RKO (cell line): ENCODE results near the gene MVK.

Experiments used
- DNase-seq: peaks from one replicate; pipeline ENCODE4 v3.0.0-alpha.2; 2016; ENCODE audit warnings: low spot score

MVK gene

DNA sequence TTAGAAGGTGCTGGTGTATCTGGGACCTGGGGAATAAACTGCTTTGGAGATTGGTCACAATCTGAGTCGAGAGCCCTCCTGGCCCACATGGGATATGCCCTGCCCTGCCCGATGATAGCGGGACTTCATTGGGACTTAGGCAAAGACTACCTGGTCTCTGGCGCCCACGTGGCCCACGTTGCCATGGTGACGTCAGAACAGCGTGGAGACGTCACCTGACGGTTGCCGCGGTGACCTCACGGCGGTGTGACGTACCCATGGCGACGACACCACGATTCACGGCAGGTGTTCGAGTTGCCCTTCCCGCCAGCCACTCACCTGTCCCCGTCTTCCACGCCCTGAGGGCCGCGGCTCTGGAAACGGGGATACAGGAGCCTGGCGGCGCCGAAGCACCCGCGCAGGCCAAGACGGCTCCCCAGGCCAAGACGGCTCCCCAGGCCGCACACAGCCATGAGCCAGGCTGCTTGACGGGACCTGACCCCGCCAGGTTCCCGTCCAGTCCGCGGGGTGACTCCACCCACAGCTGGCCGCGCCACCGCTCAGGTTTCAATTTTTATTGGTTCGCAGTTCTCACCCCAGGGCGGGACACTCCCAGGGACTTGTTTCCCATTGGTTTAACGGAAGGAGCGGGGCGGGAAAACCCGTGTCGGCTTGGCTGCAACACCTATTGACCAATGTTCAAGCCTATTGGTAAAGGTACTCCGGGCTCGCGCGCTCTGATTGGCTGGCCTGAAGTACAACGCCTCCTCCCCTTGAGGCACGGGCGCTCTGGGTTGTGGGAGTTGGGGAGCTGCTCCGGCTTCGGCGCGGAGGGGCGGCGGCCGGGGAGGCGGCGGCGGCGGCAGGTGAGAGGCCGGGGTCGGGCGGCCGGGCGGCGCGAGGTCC is at the start of gene MVK, which contains the start of gene MMAB:
MVK (plus strand) TSS at position 766 of the 885 bp plus-strand sequence. CDS start 1,029 bp downstream, outside the sequence.
MMAB (minus strand) TSS at position 476 of the 885 bp plus-strand sequence; CDS start at position 452, 24 bp downstream.
- DNase-seq: peak; percentile 99

GRCh38 chr12:109524466-109525278 is 48.9 kb upstream of the MVK start:
- DNase-seq: no peak

DNA sequence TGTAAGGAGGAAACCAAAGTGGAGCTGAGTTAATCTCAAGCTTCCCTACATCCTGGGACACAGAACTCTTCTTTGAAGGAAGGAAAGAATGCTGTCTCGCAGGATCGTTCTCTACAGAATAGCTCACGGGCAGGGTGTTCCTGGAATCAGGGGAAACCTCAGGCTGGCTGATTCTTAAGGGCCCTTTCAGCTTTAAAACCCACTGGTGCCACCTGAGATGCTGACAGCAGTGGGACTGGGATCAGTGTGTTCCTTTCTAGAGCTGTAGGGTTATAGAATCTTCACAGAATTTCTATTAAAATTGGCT is 48.4 kb upstream of the MVK start:
- DNase-seq: no peak

DNA sequence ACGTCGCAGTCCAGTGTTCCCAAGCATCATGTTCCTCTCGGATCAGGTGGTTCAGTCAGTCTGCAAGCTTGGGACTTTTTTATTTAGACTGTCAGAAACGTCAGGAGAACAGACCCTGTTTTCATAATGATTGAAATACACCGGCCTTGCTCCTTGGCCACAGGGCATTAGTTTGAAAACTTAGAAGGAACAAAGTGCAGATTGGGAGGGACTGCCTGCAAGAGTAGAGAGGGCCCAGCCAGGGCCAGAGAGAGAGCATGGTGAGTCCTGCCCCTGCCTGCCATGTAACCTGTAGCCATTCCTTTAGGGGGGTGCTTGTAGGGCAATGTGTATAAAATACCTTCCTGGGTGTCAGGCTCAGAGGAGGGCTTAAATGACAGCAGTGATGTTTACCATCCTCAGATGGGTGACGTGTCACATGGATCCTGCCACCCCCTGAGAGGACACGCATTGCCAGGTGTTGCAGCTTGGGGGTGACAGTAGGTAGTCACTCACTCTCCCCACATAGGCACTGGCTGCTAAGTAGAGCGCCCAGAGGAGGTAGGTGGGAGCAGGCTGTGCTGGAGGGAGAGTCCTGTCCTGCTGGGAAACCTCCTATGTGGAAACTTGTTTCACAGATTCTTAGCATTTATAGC is 46.0 kb upstream of the MVK start:
- DNase-seq: no peak

GRCh38 chr12:109529691-109530640 is 43.6 kb upstream of the MVK start:
- no peak for DNase-seq

DNA sequence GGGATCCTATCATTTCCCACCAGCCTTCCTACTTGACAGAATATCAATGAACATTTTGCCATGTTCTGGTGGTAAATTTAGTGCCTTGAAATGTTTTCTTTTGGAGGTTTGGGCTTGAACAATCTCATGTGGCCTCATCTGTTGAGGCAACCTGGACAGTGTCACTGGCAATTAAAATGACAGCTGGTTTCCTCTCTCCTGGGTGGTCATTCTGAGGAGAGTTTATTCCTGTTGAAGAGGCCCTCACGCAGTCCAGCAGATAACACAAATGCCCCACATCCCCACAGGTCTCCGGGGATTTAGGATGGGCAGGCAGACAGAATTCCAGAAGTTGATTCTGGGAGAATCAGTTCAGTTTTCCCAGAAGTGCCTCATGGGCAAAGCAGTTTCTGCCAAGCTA is 42.2 kb upstream of the MVK start:
- no peak for DNase-seq

DNA sequence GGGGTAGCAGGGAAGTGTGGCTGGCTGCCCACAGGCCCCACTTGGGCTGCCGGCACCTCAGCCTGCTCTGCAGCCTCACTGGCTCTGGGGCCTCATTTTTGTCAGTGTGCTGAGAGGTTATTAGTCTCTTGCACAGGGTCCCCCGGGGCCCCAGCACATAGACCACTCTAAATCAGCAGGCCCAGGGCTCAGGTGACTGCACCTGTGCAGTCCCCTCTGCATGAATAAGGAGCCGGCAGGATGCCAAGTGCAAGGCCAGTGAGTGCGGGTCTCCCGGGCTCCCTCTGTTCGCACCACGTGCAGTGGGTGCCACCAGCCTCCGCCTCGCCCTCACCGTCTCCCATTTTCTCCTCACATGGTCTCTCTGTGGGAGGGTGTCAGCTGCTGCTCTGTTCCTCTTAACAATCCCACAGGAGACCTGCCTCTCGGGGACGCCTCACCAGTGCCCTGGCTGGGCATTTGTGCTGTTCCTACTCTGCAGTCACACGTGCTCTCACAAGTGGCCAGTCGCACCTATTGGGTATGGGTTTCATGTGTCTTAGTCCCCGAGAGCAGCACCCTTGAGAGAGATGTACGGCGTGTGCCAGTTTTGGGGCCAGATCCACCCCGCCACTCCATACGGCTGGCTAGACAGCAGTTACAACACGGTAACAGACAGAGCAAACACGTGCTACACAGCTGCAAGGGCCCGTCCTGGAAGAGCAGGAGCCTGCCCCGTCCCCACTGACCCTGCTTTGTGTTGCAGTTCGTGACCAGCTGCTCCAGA is 40.7 kb upstream of the MVK start:
- no peak for DNase-seq

GRCh38 chr12:109533487-109533740 is 40.2 kb upstream of the MVK start:
- no peak for DNase-seq

DNA sequence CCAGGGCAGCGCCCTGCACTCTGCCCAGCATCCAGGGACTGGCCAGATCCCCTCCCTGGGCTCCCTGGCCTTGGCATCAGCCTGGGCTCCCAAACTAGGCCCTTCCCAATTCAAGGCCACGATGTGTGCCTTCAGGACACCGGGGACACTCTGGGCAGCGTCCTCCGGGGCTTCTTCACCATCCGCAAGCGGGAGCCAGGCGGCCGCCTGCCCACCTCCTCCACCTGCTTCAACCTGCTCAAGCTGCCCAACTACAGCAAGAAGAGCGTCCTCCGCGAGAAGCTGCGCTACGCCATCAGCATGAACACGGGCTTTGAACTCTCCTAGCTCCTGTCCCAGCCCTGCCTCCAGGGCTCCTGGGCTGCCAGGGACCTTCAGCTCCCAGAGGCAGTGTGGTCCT is 39.1 kb upstream of the MVK start:
- no peak for DNase-seq

GRCh38 chr12:109535231-109535862 is 38.2 kb upstream of the MVK start:
- DNase-seq: no peak

DNA sequence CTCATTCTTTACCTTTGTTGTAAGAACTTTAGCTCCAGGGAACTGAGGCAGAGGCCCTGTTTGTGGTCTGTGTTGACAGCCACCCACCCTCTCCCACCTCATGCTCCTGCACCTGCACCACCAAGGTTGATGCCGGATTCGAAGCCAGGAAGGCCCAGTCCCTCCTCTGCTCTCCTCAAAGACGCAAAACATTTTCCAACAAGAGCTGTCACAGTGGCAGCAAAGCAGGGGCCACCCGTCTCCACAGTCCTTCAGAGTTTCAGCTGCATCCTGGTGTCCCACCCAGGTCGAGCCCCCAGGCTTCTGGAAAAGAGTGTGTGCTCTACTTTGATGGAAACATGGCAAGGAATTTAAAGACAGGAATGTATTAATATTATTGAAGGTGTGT is 37.7 kb upstream of the MVK start:
- DNase-seq: no peak

- DNase-seq: no peak
Observed at GRCh38 chr12:109537136-109537535, 36.5 kb upstream of the MVK start.

DNA sequence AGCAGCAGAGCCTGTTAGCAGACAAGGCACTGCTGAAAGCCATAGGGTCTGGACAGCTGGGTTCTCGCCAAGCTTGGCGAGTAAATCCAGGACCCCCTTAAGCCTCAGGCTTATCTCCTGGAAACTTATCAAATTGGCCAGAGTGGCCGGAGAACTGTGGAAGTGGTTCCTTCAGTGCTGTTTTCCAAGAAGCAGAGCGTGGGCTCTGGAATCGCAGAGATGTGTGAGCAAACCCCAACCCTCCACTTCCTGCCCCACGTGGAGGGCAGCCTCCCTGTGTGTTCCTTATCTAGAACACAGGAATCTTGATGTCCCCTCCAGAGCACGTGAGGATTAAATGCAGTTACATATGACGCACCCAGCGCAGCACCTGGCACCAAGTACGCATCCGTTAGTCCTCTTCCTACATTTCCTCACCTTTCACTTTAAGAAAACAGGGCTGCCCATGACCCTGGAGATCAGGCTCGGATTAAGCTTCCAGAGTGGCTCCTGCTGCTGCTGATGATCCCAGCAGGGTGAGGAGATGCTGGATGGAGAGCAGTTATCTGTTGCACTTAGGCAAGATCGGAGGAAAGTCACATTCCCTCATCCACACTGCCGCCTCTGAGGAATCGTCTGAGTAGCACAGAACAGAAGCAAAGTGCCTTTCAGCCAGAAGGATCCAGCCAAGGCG is 35.3 kb upstream of the MVK start:
- no peak for DNase-seq

DNA sequence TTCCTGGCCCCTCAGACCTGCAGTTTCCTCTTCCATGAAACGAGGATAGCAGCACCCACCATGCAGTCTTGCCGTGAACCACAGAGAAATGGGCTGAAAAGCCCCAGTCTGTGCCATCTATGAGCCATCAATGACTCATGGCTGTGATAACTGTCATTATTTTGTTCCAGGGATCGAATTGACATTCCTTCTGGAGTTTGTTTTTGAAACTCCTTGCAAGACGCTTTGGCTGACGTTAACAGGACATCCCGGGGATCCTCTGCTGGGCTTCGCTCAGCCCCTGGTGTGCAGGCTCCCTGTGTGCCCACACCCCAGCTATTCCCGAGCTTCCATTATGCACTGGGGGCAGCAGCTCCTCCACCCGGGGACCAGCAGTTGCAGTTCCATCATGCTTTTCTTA is 34.1 kb upstream of the MVK start:
- DNase-seq: no peak

GRCh38 chr12:109540526-109541412 is 32.8 kb upstream of the MVK start:
- no peak for DNase-seq

GRCh38 chr12:109541413-109541726 is 32.2 kb upstream of the MVK start:
- DNase-seq: no peak

DNA sequence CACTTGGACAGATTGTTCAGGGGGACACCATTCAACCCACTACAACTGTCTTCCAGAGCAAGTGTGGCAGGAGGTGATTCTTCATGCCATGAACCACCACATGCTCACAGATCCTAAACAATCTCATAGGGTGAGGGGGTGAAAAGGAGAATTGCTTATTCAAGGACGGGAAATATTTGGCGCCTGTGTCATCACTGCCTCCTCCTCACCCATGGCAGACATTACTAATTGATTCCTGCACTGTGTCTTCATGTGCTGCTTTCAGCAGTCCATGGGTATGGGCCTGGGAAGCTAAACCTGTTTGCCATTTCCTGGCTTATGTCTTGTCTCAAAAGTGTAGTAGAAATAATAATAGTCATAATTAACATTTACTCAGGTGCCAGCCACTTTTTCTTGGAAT is 31.6 kb upstream of the MVK start:
- peak; percentile 68 for DNase-seq

DNA sequence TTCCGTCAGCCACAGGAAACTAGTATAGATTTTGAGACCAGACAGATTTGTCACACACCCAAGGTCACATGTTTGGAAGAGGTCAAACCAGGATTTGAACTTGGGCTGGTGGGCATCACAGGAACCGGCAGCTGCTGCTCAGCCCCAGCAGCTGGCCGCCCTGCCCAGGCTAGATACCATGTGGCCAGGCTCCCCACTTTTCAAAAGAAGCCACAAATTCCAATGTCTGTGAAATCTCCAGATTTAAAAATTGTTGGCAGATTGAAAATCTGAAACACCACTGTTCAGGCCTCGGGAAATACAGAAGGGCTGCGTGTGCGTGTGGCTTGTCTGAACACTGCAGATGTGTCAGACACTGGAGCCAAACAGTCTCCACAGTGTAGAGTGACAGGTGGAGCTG is 30.7 kb upstream of the MVK start:
- DNase-seq: no peak

DNA sequence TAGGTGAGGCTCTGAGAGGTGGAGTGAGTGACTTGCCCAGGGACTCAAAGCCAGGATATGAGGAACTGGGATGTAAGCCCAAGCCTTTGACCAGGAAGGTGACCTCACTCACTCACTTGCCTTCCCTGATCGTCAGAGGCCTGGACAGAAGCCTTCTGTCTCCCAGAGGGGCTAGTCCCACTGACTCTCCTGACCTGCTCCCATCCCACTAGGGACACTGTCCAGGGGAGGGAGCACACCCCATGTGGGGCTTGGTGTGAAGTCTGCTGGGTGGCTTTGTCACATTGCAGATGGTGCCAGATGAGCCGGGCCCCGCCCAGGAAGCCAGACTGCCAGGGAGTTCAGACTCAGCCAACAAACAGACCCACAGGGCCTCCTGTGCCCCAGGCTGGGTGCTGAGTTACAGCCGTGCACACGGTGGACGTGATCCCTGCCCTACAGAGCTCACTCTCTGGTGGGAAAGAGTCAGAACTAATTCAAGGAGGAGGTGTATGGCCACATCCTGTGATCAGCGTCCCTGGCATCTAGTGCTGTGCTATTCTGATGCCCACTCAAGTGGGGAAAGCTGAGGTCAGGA is 28.6 kb upstream of the MVK start:
- DNase-seq: no peak
